ENCODE results near the gene RNF138.
A peak's percentile ranks its signal among the peaks of the same experiment; 100 is the strongest.
"Not testable (repeated sequence)": the region's sequence is repeated elsewhere in the genome, so short reads cannot be mapped to it uniquely, and the experiment has no call there.

RNF138 gene, protein sequence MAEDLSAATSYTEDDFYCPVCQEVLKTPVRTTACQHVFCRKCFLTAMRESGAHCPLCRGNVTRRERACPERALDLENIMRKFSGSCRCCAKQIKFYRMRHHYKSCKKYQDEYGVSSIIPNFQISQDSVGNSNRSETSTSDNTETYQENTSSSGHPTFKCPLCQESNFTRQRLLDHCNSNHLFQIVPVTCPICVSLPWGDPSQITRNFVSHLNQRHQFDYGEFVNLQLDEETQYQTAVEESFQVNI

GRCh38 chr18:32091724-32092421, at the start of gene RNF138:
Gene RNF138, plus strand, starts transcription at chr18:32091874. Its CDS starts 903 bp downstream, at chr18:32092777.
- DNase-seq (ENCODE audit: low read depth): peak; percentile 89

GRCh38 chr18:32042337-32042736, 49.3 kb upstream of the RNF138 start:
- no peak for DNase-seq (ENCODE audit: low read depth)

DNA sequence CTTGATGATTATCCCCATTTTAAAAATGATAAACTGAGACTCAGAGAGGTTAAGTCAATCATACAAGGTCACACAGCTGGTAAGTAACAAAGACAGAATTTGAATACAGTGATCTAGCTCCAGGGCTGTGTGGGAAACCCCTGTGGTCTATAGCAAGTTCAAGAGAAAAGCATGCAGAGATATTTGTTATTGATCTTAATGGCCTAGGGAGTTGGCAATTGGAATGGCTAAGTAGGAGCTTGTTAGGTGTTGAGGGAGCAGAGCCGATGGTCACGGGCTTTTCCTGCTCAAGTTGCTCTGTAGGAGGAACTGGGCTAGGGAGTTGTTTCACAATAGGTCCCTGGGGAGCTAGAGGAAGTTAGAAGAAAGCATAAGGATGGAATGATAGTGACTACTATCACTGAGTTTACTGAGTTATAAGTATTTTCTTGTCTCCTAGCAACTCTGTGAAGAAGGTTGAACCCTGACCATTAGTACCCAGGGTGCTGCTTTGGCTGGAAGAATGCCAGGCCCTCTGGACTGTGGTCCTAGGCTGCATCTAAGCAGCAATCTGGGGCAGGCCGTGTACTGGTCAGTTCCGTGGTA, 43.1 kb upstream of the RNF138 start:
- peak; percentile 20 for DNase-seq (ENCODE audit: low read depth)

DNA sequence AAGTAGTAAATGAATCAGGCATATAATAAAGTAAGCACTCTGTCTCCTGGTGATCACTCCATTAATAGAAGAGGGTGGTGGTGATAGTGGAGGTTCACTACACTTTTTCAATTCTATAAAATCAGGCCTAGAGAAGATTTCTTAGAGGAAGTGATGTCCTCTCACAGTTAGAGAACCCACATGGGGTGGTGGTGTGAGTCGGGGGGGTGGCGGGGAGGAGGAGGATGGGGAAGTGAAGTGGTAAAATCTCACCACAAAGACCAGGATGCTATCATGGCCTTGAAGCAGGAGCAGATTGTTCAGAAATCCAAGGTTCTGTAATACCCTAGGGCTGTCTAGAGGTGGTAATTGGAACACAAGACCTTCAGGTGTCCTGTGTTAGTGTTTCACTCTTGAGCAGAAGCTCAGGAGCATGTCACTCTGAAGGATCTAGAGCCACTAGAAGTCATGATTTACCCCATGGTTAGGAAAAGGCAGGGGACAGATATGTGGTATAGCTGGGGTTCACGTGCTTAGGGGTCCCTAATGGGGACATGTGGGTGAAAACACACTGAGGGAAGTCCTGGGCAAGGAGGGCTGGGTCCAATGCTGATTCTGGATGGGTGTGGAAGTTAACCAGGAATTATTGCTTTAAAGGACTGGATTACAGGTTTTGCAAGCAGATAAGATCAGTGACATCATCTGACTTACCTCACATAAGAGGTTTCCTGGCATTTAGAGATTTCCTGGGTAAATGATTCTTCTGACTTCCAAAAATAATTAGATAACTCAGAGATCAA, 42.1 kb upstream of the RNF138 start:
- peak; percentile 35 for DNase-seq (ENCODE audit: low read depth)

- no peak for DNase-seq (ENCODE audit: low read depth)
Observed at GRCh38 chr18:32056613-32057358, 34.9 kb upstream of the RNF138 start.

DNA sequence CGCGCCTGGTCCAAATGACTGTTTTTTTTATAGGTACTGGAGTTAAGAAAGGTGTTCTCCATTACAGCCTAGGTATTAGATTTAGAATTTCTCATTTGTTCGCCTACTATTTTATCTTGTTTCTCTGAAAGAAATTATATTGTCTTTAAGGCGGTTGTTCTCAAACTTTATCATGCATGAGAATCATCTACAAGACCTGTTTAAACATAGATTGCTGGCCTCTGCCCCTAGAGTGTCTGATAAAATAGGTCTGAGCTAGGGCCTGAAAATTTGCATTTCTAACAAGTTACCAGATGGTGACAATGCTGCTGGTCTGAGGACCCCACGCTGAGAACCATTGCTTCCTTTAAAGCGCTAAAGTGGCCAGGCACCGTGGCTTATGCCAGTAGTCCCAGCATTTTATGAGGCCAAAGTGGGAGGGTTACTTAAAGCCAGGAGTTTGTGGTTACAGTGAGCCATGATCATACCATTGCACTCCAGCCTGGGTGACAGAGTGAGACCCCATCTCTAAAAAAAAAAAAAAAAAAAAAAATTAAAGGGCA, 34.0 kb upstream of the RNF138 start:
- DNase-seq (ENCODE audit: low read depth): no peak

GRCh38 chr18:32060026-32060425, 31.6 kb upstream of the RNF138 start:
- no peak for DNase-seq (ENCODE audit: low read depth)

DNA sequence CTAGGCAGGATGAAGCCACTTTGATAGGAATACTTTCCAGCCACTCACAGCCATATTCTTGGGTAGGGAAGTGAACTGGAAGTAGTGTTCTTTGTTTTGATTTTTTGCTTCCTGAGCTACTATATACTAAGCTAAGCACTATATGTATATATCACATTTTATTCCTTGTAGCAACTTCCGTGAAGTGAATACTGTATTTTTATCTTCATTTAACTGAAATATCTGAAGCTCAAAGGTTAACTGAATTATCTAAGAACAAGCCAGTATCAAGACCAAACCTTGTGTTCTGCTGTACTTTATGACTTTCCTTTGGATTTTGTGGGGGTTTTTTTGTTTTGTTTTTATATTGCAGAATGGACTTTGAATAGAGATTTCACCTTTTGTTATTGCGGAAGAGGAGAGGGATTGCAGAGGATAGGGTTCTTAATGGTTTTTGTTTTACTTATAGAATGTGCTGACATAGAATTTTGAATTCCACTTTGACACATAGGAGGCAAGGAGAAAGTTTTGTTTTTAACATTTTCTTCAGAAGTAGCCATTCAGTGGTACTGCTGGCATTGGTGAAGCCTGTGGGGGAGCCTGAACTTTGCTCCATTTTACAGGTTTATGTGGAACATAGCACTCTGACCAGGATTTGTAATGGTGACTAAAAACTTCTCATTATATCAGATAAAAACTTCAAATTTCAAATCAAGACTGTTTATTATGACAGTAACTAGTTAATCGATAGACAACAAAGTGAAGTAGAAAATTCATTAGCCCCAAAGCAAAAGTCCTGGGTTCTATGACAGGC, 24.1 kb upstream of the RNF138 start:
- DNase-seq (ENCODE audit: low read depth): no peak

GRCh38 chr18:32072321-32072720, 19.4 kb upstream of the RNF138 start:
- DNase-seq (ENCODE audit: low read depth): peak; percentile 18

DNA sequence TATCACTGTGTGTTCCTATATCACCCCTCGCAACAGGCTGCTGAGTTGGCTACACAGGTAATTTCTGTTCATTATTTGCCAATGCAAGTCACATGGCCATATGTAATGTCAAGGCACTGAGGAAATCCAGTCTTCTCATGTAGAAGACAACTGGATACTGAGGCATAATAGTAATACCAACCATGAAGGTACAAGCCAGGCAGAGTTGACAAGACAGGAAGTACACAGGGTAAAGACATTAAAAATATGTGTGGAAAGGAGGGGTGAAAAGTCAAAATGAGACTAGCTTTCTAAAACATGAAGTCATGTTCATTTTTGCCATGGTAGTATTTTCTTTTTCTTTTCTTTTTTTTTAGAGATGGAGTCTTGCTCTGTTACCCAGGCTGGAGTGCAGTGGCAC, 17.5 kb upstream of the RNF138 start:
- DNase-seq (ENCODE audit: low read depth): no peak

DNA sequence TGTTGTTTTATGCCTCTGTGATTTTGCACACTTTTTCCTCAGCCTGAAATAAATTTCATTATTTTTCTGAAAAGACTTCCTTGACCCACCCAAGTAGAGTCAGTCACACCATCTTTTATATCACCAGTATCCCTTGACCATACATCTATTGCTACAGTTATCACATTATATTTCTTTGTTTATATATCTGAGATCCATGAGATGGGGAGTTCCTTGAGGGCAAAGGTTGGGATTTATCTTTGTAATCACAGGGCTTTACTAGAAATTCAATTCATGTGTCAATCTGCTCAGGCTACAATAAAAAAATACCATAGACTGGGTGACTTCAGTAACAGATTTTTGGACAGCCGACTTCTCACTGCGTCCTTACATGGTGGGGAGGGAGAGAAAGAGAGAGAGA, 12.8 kb upstream of the RNF138 start:
- DNase-seq (ENCODE audit: low read depth): no peak

GRCh38 chr18:32081881-32082280, 9.8 kb upstream of the RNF138 start:
- no peak for DNase-seq (ENCODE audit: low read depth)

DNA sequence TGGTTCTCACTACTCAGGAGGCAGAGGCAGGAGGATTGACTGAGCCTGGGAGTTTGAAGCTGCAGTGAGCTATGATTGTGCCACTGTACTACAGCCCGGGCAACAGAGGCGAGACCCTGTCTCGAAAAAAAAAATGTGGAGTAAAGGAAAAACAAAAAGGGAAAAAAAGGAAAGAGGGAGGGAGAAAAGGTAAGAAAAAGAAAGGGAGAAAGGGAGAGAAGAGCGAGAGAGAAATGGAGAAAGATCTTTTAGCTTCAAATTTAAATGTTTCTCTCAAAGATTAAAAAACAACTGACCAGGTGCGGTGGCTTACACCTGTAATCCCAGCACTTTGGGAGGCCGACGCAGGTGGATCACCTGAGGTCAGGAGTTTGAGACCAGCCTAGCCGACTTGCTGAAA, 7.9 kb upstream of the RNF138 start:
- no peak for DNase-seq (ENCODE audit: low read depth)

DNA sequence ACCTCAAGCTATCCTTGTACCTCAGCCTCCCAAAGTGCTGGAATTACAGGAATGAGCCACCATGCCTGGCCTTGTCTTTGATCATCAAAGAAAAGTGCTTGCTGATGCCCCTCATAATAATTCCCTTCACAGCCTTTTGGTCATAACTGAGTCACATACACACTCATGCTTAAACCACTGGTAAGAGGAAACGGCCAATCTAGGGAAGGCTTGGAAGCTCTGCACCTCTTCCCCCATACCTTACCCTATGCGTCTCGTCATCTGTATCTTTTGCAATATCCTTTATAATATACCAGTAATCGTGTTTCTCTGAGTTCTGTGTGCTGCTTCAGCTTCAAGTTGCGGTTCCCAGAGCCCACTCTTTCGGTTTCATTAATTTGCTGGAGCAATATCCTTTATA, 4.8 kb upstream of the RNF138 start:
- peak; percentile 93 for DNase-seq (ENCODE audit: low read depth)

- not testable (repeated sequence) for DNase-seq (ENCODE audit: low read depth)
Observed at GRCh38 chr18:32090831-32091230, 843 bp upstream of the RNF138 start.

DNA sequence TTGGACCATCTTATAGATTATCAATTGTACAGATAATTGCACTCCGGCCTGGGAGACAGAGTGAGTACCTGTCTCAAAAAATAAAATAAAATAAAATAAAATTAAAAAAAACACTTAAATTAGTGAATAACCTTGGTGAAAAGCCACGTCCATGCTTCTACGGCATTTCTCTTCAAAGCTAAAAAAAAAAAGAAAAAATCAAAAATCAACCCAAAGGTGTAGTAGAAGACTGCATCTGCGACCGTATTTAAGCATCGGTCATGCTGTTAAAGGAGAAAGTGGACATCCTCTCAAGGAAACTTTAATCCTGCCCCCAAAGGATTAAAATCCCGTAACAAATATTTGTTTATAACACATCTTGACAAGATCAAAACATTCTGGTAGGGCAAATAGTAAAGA, 350 bp upstream of the RNF138 start:
- no peak for DNase-seq (ENCODE audit: low read depth)

- peak; percentile 96 for DNase-seq (ENCODE audit: low read depth)
Observed at GRCh38 chr18:32092422-32093101, 888 bp downstream of the RNF138 start.

GRCh38 chr18:32093102-32093511, 1.4 kb downstream of the RNF138 start:
- DNase-seq (ENCODE audit: low read depth): peak; percentile 62

- peak; percentile 30 for DNase-seq (ENCODE audit: low read depth)
Observed at GRCh38 chr18:32093523-32093922, 1.8 kb downstream of the RNF138 start.

Measured in ELR (cell line).